Skeletal muscle tissue (tissue), 4 donors: Measurements from ENCODE around the gene NEFH. TPM values are rescaled to one million over a fixed set of nuclear protein-coding genes. Genes with fewer than 3 reads are reported as not detected.

ENCODE experiments used
- H3K27ac ChIP-seq: one replicate; pipeline ENCODE4 v1.7.0; 2013; ENCODE audit warnings: mild to moderate bottlenecking, low read depth, low read length, inconsistent platforms
- H3K27me3 ChIP-seq, 3 donors: one replicate each; pipeline ENCODE4 v1.7.0; 2013; ENCODE audit warnings: low read length in 3 of 3; ENCODE audit not compliant: control insufficient read depth in 3 of 3, insufficient read depth in 3 of 3
- H3K36me3 ChIP-seq, 3 donors: one replicate each; pipeline ENCODE4 v1.7.0; 2013; ENCODE audit warnings: low read length in 3 of 3; ENCODE audit not compliant: control insufficient read depth in 3 of 3, insufficient read depth in 3 of 3
- H3K4me1 ChIP-seq, 3 donors: one replicate each; pipeline ENCODE4 v1.7.0; 2013; ENCODE audit warnings: low read length in 3 of 3, mild to moderate bottlenecking in 3 of 3; ENCODE audit not compliant: control insufficient read depth in 3 of 3, insufficient read depth in 3 of 3
- H3K4me3 ChIP-seq, 3 donors: one replicate each; pipeline ENCODE4 v1.7.0; 2013; ENCODE audit warnings: low read length in 3 of 3
- H3K9ac ChIP-seq, 3 donors: one replicate each; pipeline ENCODE4 v1.7.0; 2013; ENCODE audit warnings: low read length in 3 of 3, mild to moderate bottlenecking in 3 of 3, moderate library complexity in 2 of 3, low read depth in 1 of 3
- H3K9me3 ChIP-seq, 3 donors: one replicate each; pipeline ENCODE4 v1.7.0; 2013; ENCODE audit warnings: low read length in 3 of 3; ENCODE audit not compliant: control insufficient read depth in 3 of 3
- total RNA-seq: library from RNA; depleted of rRNA; stranded (reverse); fragments of >200 nt; gene quantifications from one replicate; pipeline ENCODE4 v1.2.3, GENCODE V29; 2014
- donor health status: Osteomylitis.

NEFH gene
- total RNA-seq, 1 donor from 2014 or later = 0.52 TPM

DNA sequence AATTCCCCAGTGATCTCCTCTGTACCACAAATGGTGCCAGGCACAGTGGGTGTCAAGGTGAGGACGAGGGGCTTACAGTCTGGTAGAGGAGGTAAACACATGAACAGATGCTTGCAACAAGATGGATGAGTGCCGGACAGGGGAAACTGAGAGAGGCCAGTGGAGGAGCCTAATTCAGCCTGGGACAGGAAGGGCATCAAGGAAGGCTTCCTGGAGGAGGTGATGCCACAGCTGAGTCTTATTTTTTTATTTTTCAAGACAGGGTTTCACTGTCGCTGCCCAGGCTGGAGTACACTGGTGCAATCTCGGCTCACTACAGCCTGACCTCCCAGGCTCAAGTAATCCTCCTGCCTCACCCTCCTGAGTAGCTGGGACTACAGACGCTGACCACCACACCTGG, 18.8 kb upstream of the NEFH start:
- Histone ChIP-seq H3K36me3 (no peaks in the 10 kb centered on the region), H3K27me3 (no peaks in the 10 kb centered on the region)

DNA sequence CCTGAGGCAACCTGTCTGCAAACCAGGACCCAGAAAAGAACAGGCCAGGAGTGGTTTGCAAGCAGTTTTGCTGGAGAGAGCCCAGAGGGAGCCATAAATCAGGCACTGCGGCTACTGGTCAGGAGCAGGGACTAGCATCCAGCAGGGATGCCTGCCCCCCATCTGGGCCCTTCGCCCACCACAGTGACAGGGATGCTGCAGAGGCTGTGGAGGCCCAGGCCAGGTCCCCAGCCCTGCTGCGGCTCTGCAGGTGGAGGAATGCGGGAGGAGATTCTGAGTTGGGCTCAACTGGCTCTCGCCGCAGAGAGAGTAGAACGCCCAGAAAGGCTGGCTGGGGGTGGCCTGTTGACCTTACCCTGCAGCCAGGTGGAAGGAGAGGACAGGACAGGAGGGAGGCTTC, 16.4 kb upstream of the NEFH start:
- no peaks in the 10 kb centered on the region for H3K36me3 ChIP-seq
- no peaks in the 10 kb centered on the region for H3K9me3 ChIP-seq
- H3K4me1 ChIP-seq = no peaks in the 10 kb centered on the region
- H3K4me3 ChIP-seq = no peak overlapping the region
- peaks cover 0 to 1% (median 0%) of the 10 kb centered on the region in 3 donors for H3K27me3 ChIP-seq
- H3K27ac ChIP-seq = no peak overlapping the region
- no peak overlapping the region for H3K9ac ChIP-seq

More for the DNA sequence above, 18.8 kb upstream of the NEFH start:
- Histone ChIP-seq H3K4me3 (no peak overlapping the region), H3K4me1 (no peaks in the 10 kb centered on the region), H3K9ac (no peak overlapping the region), H3K9me3 (no peaks in the 10 kb centered on the region), H3K27ac (no peak overlapping the region)

DNA sequence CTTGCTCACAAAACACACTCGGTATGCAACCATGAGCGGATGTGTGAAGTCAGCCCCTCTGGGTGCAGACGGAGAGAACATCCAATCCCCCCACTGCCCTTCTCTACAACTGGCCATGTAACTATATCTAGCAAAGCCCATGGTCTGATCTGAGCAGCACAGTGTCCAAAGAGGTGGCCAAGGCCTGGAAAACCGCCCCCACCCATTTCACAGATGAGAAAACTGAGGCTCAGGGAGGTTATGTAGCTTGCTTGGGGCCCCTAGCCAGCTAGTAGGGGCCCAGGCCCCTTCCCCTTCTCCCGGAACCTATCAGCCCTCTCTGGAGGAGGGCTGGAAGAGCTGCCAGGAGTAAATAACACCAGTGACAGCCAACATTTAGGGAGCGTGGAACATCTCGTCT, 15.4 kb upstream of the NEFH start:
- Histone ChIP-seq H3K27ac (no peak overlapping the region), H3K27me3 (peaks cover 0 to 7% (median 6%) of the 10 kb centered on the region in 3 donors), H3K4me3 (no peak overlapping the region), H3K4me1 (no peaks in the 10 kb centered on the region), H3K9ac (no peak overlapping the region), H3K36me3 (no peaks in the 10 kb centered on the region), H3K9me3 (no peaks in the 10 kb centered on the region)

DNA sequence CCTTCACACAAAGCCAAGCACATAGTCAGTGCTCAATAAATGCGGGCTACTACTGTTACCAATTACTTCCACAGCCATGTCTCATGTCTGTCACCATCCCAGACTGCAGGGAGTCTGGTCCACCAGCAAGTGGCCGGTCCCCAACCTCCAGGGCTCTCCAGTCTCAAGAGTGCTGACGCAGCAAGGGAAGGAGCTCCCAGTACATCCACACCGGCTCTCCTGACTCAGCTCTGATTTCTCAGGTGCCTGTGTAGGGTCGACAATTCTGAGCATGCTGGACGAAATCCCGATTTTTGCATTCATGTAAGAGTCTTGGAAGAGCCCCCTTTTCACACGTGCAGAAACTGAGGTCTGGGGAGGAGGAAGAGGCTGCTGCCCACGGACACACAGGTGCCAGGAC, 10.3 kb upstream of the NEFH start:
- Histone ChIP-seq H3K4me3 (no peak overlapping the region), H3K4me1 (peaks cover 0 to 6% (median 3%) of the 10 kb centered on the region in 3 donors), H3K36me3 (peaks cover 0 to 1% (median 0%) of the 10 kb centered on the region in 3 donors), H3K27me3 (peaks cover 10 to 25% (median 22%) of the 10 kb centered on the region in 3 donors), H3K27ac (no peak overlapping the region), H3K9me3 (no peaks in the 10 kb centered on the region), H3K9ac (no peak overlapping the region)

DNA sequence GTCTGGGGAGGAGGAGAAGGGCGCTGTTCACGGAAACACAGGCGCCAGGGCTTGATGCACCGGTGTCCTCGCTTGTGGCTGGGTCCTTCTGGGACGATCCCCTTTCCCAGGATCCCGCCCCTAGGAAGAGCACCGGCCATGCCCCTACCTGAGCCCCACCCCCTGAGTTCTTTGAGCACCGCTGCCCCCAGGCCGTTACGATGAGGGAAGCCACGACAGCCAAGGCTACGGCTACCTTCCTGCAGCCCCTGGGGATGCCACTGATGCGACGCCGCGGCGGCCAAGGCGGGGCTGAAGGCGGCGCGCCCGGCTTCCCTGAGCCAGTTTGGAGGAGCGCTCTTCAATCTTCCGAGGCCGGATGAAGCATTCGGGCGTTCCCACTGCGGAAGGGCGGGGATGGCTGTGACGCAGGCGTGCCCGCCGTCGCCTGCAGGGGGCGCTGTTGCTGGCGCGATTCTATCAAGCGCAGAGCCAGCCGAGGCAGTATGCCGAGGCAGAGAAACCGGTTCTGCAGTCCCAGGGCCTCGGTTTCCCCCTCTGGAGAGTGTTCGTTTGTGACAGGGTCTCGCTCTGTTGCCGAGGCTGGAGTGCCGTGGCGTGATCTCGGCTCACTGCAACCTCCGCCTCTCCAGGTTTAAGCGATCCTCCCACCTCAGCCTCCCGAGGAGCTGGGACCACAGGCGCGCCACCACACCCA, 9.7 kb upstream of the NEFH start:
- H3K4me3 ChIP-seq = peak overlapping the region in 2 of 3 donors; percentile 13 to 32
- no peaks in the 10 kb centered on the region for H3K9me3 ChIP-seq
- peaks cover 12 to 25% (median 22%) of the 10 kb centered on the region in 3 donors for H3K27me3 ChIP-seq
- peaks cover 0 to 1% (median 0%) of the 10 kb centered on the region in 3 donors for H3K36me3 ChIP-seq
- H3K4me1 ChIP-seq = peaks cover 0 to 6% (median 3%) of the 10 kb centered on the region in 3 donors
- peak overlapping the region in 1 of 3 donors; percentile 38 for H3K9ac ChIP-seq
- H3K27ac ChIP-seq = no peak overlapping the region

DNA sequence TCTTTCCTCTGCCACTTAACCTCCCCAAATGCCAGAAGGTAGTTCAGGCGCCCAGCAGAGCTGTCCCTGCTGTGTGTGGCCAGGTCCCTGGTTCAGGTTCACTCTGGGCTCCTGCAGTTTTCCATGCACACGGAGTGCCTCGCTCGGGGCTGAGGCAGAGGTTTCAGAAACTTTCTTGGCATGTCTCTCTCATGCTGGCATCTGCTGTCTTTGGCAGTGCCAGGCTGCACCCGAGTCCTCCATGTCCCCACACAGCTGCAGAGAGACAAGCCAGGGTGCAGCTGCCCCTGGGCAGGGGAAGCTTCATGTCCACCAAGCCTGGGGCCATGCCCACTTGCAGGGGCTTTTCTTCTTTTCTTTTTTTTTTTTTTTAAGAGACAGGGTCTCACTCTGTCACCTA, 7.0 kb upstream of the NEFH start:
- peaks cover 0 to 6% (median 5%) of the 10 kb centered on the region in 3 donors for H3K4me1 ChIP-seq
- peaks cover 18 to 41% (median 36%) of the 10 kb centered on the region in 3 donors for H3K27me3 ChIP-seq

DNA sequence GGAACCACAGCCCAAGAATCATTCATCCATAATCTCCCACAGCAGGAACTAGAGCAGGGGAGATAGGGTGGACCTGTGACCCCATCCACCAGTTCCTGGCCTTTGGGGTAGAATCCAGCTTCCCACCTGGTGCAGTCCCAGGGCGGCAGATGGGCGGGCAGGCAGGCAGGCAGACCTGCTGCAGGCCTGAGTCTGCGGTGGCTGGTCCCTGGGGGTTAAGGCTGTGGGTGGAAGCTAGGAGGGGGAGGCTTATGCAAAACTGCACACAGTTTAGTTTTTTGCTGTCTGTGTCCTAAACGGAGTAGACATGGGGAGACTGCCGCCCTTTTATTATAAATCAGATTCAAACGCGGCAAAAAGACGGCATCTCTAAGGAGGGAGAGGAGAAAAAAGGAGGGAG, 4.5 kb upstream of the NEFH start:
- H3K4me1 ChIP-seq = peaks cover 2 to 7% (median 6%) of the 10 kb centered on the region in 3 donors
- H3K27ac ChIP-seq = no peak overlapping the region
- H3K27me3 ChIP-seq = peaks cover 31 to 51% (median 44%) of the 10 kb centered on the region in 3 donors
- H3K9ac ChIP-seq = no peak overlapping the region
- no peak overlapping the region for H3K4me3 ChIP-seq
- peaks cover 0 to 1% (median 0%) of the 10 kb centered on the region in 3 donors for H3K36me3 ChIP-seq
- no peaks in the 10 kb centered on the region for H3K9me3 ChIP-seq

More for the DNA sequence above, 7.0 kb upstream of the NEFH start:
- Histone ChIP-seq H3K27ac (no peak overlapping the region), H3K9me3 (no peaks in the 10 kb centered on the region), H3K4me3 (no peak overlapping the region), H3K36me3 (peaks cover 0 to 1% (median 0%) of the 10 kb centered on the region in 3 donors), H3K9ac (no peak overlapping the region)

DNA sequence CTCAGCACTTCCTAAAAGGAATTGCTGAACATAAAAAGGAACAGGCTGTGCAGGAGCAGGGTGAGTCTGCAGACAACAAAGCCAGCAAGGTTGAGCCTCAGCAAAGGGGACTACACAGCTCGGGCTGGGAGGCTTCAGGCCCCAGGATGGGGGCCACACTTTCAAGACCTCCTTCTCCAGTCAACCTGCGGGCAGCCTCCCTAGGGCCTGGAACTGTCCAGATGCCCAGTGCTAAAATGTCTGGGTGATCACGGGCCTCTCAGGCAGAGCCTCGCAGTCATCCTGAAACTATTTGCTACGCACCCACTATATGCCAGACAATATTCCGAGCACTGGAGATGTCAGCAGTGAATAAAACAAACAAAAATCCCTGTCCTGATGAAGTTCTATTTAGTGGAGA, 3.9 kb upstream of the NEFH start:
- Histone ChIP-seq H3K27me3 (peaks cover 34 to 52% (median 46%) of the 10 kb centered on the region in 3 donors), H3K4me1 (peaks cover 6 to 10% (median 7%) of the 10 kb centered on the region in 3 donors), H3K4me3 (no peak overlapping the region), H3K9ac (no peak overlapping the region), H3K36me3 (peaks cover 0 to 1% (median 0%) of the 10 kb centered on the region in 3 donors), H3K9me3 (no peaks in the 10 kb centered on the region), H3K27ac (no peak overlapping the region)

DNA sequence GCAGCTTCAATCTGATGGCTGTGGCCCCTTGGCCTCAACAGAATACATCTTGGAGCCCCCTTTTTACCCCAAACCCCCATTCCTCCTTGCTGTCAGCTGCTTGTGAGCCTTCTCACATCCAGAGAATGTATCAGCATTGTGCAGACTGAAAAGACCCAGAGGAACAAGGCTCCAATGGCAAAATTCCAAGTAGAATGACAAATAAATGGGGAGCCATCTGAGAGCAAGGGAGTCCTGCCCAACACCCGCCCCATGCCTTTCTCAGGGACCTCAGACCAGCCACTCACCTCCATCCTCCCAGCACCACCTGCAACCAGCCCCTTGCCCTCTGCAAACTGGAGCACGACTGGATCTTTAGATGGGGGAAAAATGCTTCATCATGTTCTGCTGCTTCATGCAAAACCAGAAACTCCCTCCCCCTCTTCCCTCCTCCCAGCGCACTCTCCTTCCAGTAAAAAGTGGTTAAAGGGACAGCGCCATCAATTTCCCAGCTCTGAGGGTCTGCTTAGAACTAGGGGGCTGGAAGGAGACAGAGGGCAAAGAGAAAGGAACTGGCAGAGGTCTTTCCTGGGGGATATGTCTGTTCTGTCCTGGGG, 2.2 kb upstream of the NEFH start:
- no peak overlapping the region for H3K9ac ChIP-seq
- H3K4me3 ChIP-seq = no peak overlapping the region
- H3K4me1 ChIP-seq = peaks cover 7 to 13% (median 8%) of the 10 kb centered on the region in 3 donors
- H3K9me3 ChIP-seq = no peaks in the 10 kb centered on the region
- no peak overlapping the region for H3K27ac ChIP-seq
- peaks cover 49 to 67% (median 58%) of the 10 kb centered on the region in 3 donors for H3K27me3 ChIP-seq
- H3K36me3 ChIP-seq = no peaks in the 10 kb centered on the region
